ENCODE measurements around the gene RNF10.

Gene RNF10

GRCh38 chr12:120571299-120571698 lies 37.1 kb downstream of the RNF10 start:
- no peak for DNase-seq (ENCODE audit: low read depth in 1 of 2, low spot score in 1 of 2)
- no peak overlapping the region for H3K4me3 ChIP-seq (replicated peaks; ENCODE audit: insufficient read depth, low read length)
- no peak for TF ChIP-seq GABPA (IDR thresholded peaks at IDR 0.05; ENCODE audit: low read depth)
- no peaks in the 10 kb centered on the region for H3K27me3 ChIP-seq (ENCODE audit: insufficient read depth, poor library complexity, severe bottlenecking)
- no peak overlapping the region for H3K27ac ChIP-seq (replicated peaks)

GRCh38 chr12:120573560-120573959 lies 39.4 kb downstream of the RNF10 start:
- TF ChIP-seq CTCF (IDR thresholded peaks at IDR 0.05; ENCODE audit: insufficient read depth, low read length) (no peak), POLR2AphosphoS5 (IDR thresholded peaks at IDR 0.05; ENCODE audit: low read depth) (no peak), SPI1 (IDR thresholded peaks at IDR 0.05; ENCODE audit: borderline replicate concordance, low read depth) (no peak), GABPA (IDR thresholded peaks at IDR 0.05; ENCODE audit: low read depth) (no peak), REST (IDR thresholded peaks at IDR 0.05; ENCODE audit: insufficient replicate concordance, low read depth) (no peak)
- H3K27me3 ChIP-seq (ENCODE audit: insufficient read depth, poor library complexity, severe bottlenecking): no peaks in the 10 kb centered on the region
- peak overlapping the region; percentile 16 for H3K27ac ChIP-seq (replicated peaks)
- DNase-seq (ENCODE audit: low read depth in 1 of 2, low spot score in 1 of 2): peak in 1 of 2 experiments; percentile 15
- no peak overlapping the region for H3K4me3 ChIP-seq (replicated peaks; ENCODE audit: insufficient read depth, low read length)

- TF ChIP-seq SPI1 (IDR thresholded peaks at IDR 0.05; ENCODE audit: borderline replicate concordance, low read depth): no peak
- no peak for TF ChIP-seq GABPA (IDR thresholded peaks at IDR 0.05; ENCODE audit: low read depth)
- no peak for TF ChIP-seq REST (IDR thresholded peaks at IDR 0.05; ENCODE audit: insufficient replicate concordance, low read depth)
- TF ChIP-seq POLR2AphosphoS5 (IDR thresholded peaks at IDR 0.05; ENCODE audit: low read depth): no peak
- no peak for TF ChIP-seq CTCF (IDR thresholded peaks at IDR 0.05; ENCODE audit: insufficient read depth, low read length)
- no peak for DNase-seq (ENCODE audit: low read depth in 1 of 2, low spot score in 1 of 2)
- H3K27ac ChIP-seq (replicated peaks): no peak overlapping the region; the same call in 1 of the 2 replicates
- H3K27me3 ChIP-seq (ENCODE audit: insufficient read depth, poor library complexity, severe bottlenecking): no peaks in the 10 kb centered on the region
- no peak overlapping the region for H3K4me3 ChIP-seq (replicated peaks; ENCODE audit: insufficient read depth, low read length)
These were observed 40.0 kb downstream of the RNF10 start for GRCh38 chr12:120574106-120574505.

- Histone ChIP-seq H3K27ac (replicated peaks) (no peak overlapping the region), H3K4me3 (replicated peaks; ENCODE audit: insufficient read depth, low read length) (no peak overlapping the region), H3K27me3 (ENCODE audit: insufficient read depth, poor library complexity, severe bottlenecking) (no peaks in the 10 kb centered on the region)
- TF ChIP-seq GABPA (IDR thresholded peaks at IDR 0.05; ENCODE audit: low read depth): no peak
- TF ChIP-seq POLR2AphosphoS5 (IDR thresholded peaks at IDR 0.05; ENCODE audit: low read depth): 0 out of 2 replicates have a peak, but pooled peaks have one; percentile 14
- TF ChIP-seq REST (IDR thresholded peaks at IDR 0.05; ENCODE audit: insufficient replicate concordance, low read depth): no peak
- TF ChIP-seq CTCF (IDR thresholded peaks at IDR 0.05; ENCODE audit: insufficient read depth, low read length): no peak
- no peak for DNase-seq (ENCODE audit: low read depth in 1 of 2, low spot score in 1 of 2)
These were observed 45.0 kb downstream of the RNF10 start for GRCh38 chr12:120579179-120579578.

All from HL-60 (cell line).